H9 (cell line): ENCODE results near the gene EXO1. TPM values are rescaled to one million over a fixed set of nuclear protein-coding genes. Genes with fewer than 3 reads are reported as not detected.

ENCODE experiments used
- DNase-seq: peaks from one replicate; pipeline ENCODE4 v3.0.0-alpha.2; 2017
- H2AFZ ChIP-seq: one replicate; pipeline ENCODE4 v1.6.1; 2013; ENCODE audit warnings: mild to moderate bottlenecking, low read length, control low read depth, moderate library complexity
- H2AK5ac ChIP-seq: 2 replicates; pipeline ENCODE4 v1.6.1; 2013; ENCODE audit warnings: low read length, control low read depth, mixed read lengths; ENCODE audit not compliant: insufficient read length
- H2BK120ac ChIP-seq: one replicate; pipeline ENCODE4 v1.6.1; 2013; ENCODE audit warnings: low read depth, mild to moderate bottlenecking, low read length, control low read depth, inconsistent platforms; ENCODE audit not compliant: poor library complexity, severe bottlenecking
- H2BK12ac ChIP-seq: 2 replicates; pipeline ENCODE4 v1.6.1; 2013; ENCODE audit warnings: low read length, control low read depth, mixed read lengths, low read depth; ENCODE audit not compliant: insufficient read length
- H2BK15ac ChIP-seq: 2 replicates; pipeline ENCODE4 v1.6.1; 2013; ENCODE audit warnings: low read depth, low read length, control low read depth
- H2BK20ac ChIP-seq: one replicate; pipeline ENCODE4 v1.6.1; 2013; ENCODE audit warnings: low read depth, mild to moderate bottlenecking, low read length, control low read depth, inconsistent platforms; ENCODE audit not compliant: poor library complexity, severe bottlenecking
- H2BK5ac ChIP-seq: 2 replicates; pipeline ENCODE4 v1.6.1; 2013; ENCODE audit warnings: low read length, control low read depth, mixed read lengths; ENCODE audit not compliant: insufficient read length
- H3K14ac ChIP-seq: 2 replicates; pipeline ENCODE4 v1.6.1; 2013; ENCODE audit warnings: low read length, control low read depth; ENCODE audit not compliant: insufficient read depth
- H3K18ac ChIP-seq: 2 replicates; pipeline ENCODE4 v1.6.1; 2013; ENCODE audit warnings: low read depth, mild to moderate bottlenecking, mixed read lengths, low read length, control low read depth; ENCODE audit not compliant: insufficient read length
- H3K23ac ChIP-seq: 2 replicates; pipeline ENCODE4 v1.6.1; 2013; ENCODE audit warnings: low read length, control low read depth, mixed read lengths, low read depth; ENCODE audit not compliant: insufficient read length
- H3K23me2 ChIP-seq: 2 replicates; pipeline ENCODE4 v1.6.1; 2013; ENCODE audit warnings: low read depth, mild to moderate bottlenecking, mixed read lengths, low read length, control low read depth; ENCODE audit not compliant: insufficient read length, poor library complexity, severe bottlenecking
- H3K27ac ChIP-seq: 2 replicates; pipeline ENCODE4 v1.5.1; 2013; ENCODE audit warnings: low read length, control low read depth, mixed read lengths, low read depth; ENCODE audit not compliant: insufficient read length
- H3K27me3 ChIP-seq: 2 replicates; pipeline ENCODE4 v1.6.1; 2013; ENCODE audit warnings: low read length, control low read depth, inconsistent platforms; ENCODE audit not compliant: insufficient read depth
- H3K4ac ChIP-seq: 2 replicates; pipeline ENCODE4 v1.6.1; 2013; ENCODE audit warnings: low read depth, mild to moderate bottlenecking, control low read depth, inconsistent platforms, low read length, moderate library complexity
- H3K4me1 ChIP-seq: 2 replicates; pipeline ENCODE4 v1.6.1; 2013; ENCODE audit warnings: low read length, control low read depth, inconsistent platforms; ENCODE audit not compliant: insufficient read depth
- H3K4me2 ChIP-seq: 2 replicates; pipeline ENCODE4 v1.6.1; 2013; ENCODE audit warnings: low read length, control low read depth, mixed read lengths; ENCODE audit not compliant: insufficient read length, insufficient read depth
- H3K56ac ChIP-seq: 2 replicates; pipeline ENCODE4 v1.6.1; 2013; ENCODE audit warnings: low read depth, mild to moderate bottlenecking, mixed read lengths, low read length, control low read depth; ENCODE audit not compliant: insufficient read length
- H3K79me1 ChIP-seq: 2 replicates; pipeline ENCODE4 v1.6.1; 2013; ENCODE audit warnings: low read depth, mild to moderate bottlenecking, moderate library complexity, low read length, control low read depth, inconsistent platforms; ENCODE audit not compliant: insufficient read depth, poor library complexity, severe bottlenecking
- H3K79me2 ChIP-seq: 2 replicates; pipeline ENCODE4 v1.6.1; 2013; ENCODE audit warnings: low read length, control low read depth, inconsistent platforms; ENCODE audit not compliant: insufficient read depth
- H3K9ac ChIP-seq: 2 replicates; pipeline ENCODE4 v1.6.1; 2013; ENCODE audit warnings: low read length, control low read depth, mixed read lengths; ENCODE audit not compliant: insufficient read length; ENCODE audit errors: extremely low read depth
- H3K9me3 ChIP-seq: one replicate; pipeline ENCODE4 v1.6.1; 2013; ENCODE audit warnings: low read depth, low read length, inconsistent platforms; ENCODE audit not compliant: control insufficient read depth
- H3T11ph ChIP-seq: one replicate; pipeline ENCODE4 v1.6.1; 2013; ENCODE audit warnings: mild to moderate bottlenecking, low read length, control low read depth, inconsistent platforms
- H4K20me1 ChIP-seq: one replicate; pipeline ENCODE4 v1.6.1; 2013; ENCODE audit not compliant: control insufficient read depth, insufficient read length, insufficient read depth
- H4K5ac ChIP-seq: 2 replicates; pipeline ENCODE4 v1.6.1; 2013; ENCODE audit warnings: low read depth, mild to moderate bottlenecking, mixed read lengths, low read length, control low read depth; ENCODE audit not compliant: insufficient read length
- H4K8ac ChIP-seq: replicated peaks from 2 replicates; pipeline ENCODE4 v1.6.1; 2013; ENCODE audit warnings: low read length, control low read depth, mixed read lengths, low read depth; ENCODE audit not compliant: insufficient read length
- H4K91ac ChIP-seq: 2 replicates; pipeline ENCODE4 v1.6.1; 2013; ENCODE audit warnings: low read depth, mild to moderate bottlenecking, moderate library complexity, mixed read lengths, low read length, control low read depth; ENCODE audit not compliant: insufficient read length
- H3K27ac Mint-ChIP-seq, 3 experiments: 2 replicates in 2 of 3; 3 replicates in 1 of 3; pipeline ENCODE4 v1.8.0; 2020 to 2021; ENCODE audit warnings: mixed read lengths in 3 of 3, mild to moderate bottlenecking in 1 of 3, moderate library complexity in 1 of 3
- H3K27me3 Mint-ChIP-seq: 2 replicates; pipeline ENCODE4 v1.8.0; 2021; ENCODE audit warnings: low read depth, mild to moderate bottlenecking, moderate library complexity, mixed read lengths
- H3K36me3 Mint-ChIP-seq, 3 experiments: 2 replicates in 2 of 3; 3 replicates in 1 of 3; pipeline ENCODE4 v1.8.0; 2020 to 2021; ENCODE audit warnings: low read depth in 3 of 3, mixed read lengths in 3 of 3; ENCODE audit not compliant: insufficient read depth in 1 of 3
- H3K4me1 Mint-ChIP-seq, 2 experiments: 2 replicates each; pipeline ENCODE4 v1.8.0; 2020; ENCODE audit warnings: mixed read lengths in 2 of 2
- H3K4me3 Mint-ChIP-seq, 2 experiments: 2 replicates in 1 of 2; 3 replicates in 1 of 2; pipeline ENCODE4 v1.8.0; 2020 to 2021; ENCODE audit warnings: mild to moderate bottlenecking in 2 of 2, mixed read lengths in 2 of 2, moderate library complexity in 1 of 2
- H3K9me3 Mint-ChIP-seq, 2 experiments: 2 replicates in 1 of 2; 3 replicates in 1 of 2; pipeline ENCODE4 v1.8.0; 2020; ENCODE audit warnings: mild to moderate bottlenecking in 2 of 2, mixed read lengths in 2 of 2, moderate library complexity in 1 of 2
- WGBS: extraction: QIAGEN DNeasy Blood & Tissue Kit; methylation state at CpG from one replicate; pipeline ENCODE4 v1.1.7; 2013; ENCODE audit warnings: missing lambda C conversion rate, low lambda C conversion rate, mixed read lengths; ENCODE audit not compliant: insufficient read length; ENCODE audit errors: extremely low coverage; 5-methylcytosine and 5-hydroxymethylcytosine counted together
- total RNA-seq: library from RNA; stranded (reverse); gene quantifications from 2 replicates; pipeline ENCODE4 v1.2.1, GENCODE V29; 2021
- TF ChIP-seq, protein P1 (sequence below): fragments of 200-600 bp; sonication (generic); conservative IDR thresholded peaks from 3 replicates; pipeline ENCODE4 v1.8.0; 2021; ENCODE audit warnings: antibody characterized with exemption, mild to moderate bottlenecking

EXO1 gene
- total RNA-seq, 1 experiment from 2014 or later: 43.2 TPM

DNA sequence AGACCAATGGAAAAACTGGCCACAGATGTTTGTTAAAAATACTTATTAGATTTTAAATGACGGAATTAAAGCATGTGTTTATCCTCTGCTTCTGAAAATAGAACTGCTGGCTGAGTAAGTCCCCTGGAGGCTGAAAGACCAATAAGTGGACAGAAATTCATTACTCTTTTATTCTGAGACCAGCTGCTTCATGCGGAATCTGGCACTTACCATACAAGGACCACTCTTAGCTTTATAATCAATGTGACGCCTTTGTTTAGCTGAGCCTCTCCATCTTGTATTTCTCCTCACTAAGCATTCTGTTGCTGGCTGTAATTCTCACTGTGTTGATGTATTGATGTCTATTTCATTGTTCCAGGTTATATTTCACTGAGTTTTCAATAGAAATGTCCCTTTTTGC is 6.3 kb upstream of the EXO1 start:
- Mint-ChIP-seq H3K9me3 (no peaks in the 10 kb centered on the region), H3K27ac (no peak overlapping the region; a peak in 1 of 7 replicates), H3K4me1 (no peaks in the 10 kb centered on the region), H3K4me3 (no peak overlapping the region), H3K36me3 (no peaks in the 10 kb centered on the region), H3K27me3 (no peaks in the 10 kb centered on the region)
- WGBS: no CpG with 5 or more reads among the region's 3 CpGs
- Histone ChIP-seq H3K27me3 (no peaks in the 10 kb centered on the region), H3K79me1 (no peaks in the 10 kb centered on the region), H2AFZ (no peak overlapping the region), H2BK5ac (no peak overlapping the region), H4K8ac (no peak overlapping the region), H3K4ac (no peak overlapping the region), H2BK20ac (no peak overlapping the region), H3K9ac (no peak overlapping the region), H3K23ac (no peak overlapping the region), H2BK15ac (no peak overlapping the region), H3T11ph (no peak overlapping the region), H3K14ac (no peak overlapping the region), H3K4me1 (no peaks in the 10 kb centered on the region), H3K79me2 (no peaks in the 10 kb centered on the region), H3K27ac (no peak overlapping the region), H3K56ac (no peak overlapping the region), H4K20me1 (no peaks in the 10 kb centered on the region), H4K91ac (no peak overlapping the region), H3K23me2 (no peaks in the 10 kb centered on the region), H2BK120ac (no peak overlapping the region), H4K5ac (no peak overlapping the region), H2BK12ac (no peak overlapping the region), H3K4me2 (no peak overlapping the region), H3K9me3 (no peaks in the 10 kb centered on the region), H2AK5ac (no peak overlapping the region), H3K18ac (no peak overlapping the region)
- TF ChIP-seq, protein P1, sequence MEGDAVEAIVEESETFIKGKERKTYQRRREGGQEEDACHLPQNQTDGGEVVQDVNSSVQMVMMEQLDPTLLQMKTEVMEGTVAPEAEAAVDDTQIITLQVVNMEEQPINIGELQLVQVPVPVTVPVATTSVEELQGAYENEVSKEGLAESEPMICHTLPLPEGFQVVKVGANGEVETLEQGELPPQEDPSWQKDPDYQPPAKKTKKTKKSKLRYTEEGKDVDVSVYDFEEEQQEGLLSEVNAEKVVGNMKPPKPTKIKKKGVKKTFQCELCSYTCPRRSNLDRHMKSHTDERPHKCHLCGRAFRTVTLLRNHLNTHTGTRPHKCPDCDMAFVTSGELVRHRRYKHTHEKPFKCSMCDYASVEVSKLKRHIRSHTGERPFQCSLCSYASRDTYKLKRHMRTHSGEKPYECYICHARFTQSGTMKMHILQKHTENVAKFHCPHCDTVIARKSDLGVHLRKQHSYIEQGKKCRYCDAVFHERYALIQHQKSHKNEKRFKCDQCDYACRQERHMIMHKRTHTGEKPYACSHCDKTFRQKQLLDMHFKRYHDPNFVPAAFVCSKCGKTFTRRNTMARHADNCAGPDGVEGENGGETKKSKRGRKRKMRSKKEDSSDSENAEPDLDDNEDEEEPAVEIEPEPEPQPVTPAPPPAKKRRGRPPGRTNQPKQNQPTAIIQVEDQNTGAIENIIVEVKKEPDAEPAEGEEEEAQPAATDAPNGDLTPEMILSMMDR: no peak
- no peak for DNase-seq
